Pancreas (tissue), 10 donors: Measurements from ENCODE around the gene PMM2. TPM values are rescaled to one million over a fixed set of nuclear protein-coding genes. Genes with fewer than 3 reads are reported as not detected.

Experiments
- ATAC-seq, 4 donors: fragments of 200-7000 bp; cut with Tn5 transposase; one replicate each; pipeline versions ENCODE4 v1.8.0 to v1.9.1; 2020; ENCODE audit warnings: mild to moderate bottlenecking in 4 of 4, moderate library complexity in 4 of 4
- DNase-seq, 6 donors: peaks; one replicate each; pipeline ENCODE4 v3.0.0-alpha.2; 2020
- FAIRE-seq: peaks from 2 replicates; lab custom pipeline; 2012; peaks lifted over from hg19 to GRCh38; lab: Jason Lieb, UNC
- H3K27ac ChIP-seq, 4 donors: fragments of 200-600 bp; sonication (generic); 1 replicate in 3 of 4; 2 replicates in 1 of 4; pipeline versions ENCODE4 v1.5.0 to v1.8.0; 2020
- H3K27me3 ChIP-seq, 4 donors: fragments of 200-600 bp; one replicate each; pipeline ENCODE4 v1.8.0; 2021
- H3K36me3 ChIP-seq, 3 donors: fragments of 200-600 bp; sonication (generic) in 1 of 3; one replicate each; pipeline versions ENCODE4 v1.5.0 to v1.8.0; 2020 to 2021
- H3K4me1 ChIP-seq, 3 donors: fragments of 200-600 bp; one replicate each; pipeline ENCODE4 v1.8.0; 2021
- H3K4me3 ChIP-seq, 4 donors: fragments of 200-600 bp; sonication (generic) in 2 of 4; one replicate each; pipeline versions ENCODE4 v1.5.0 to v1.8.0; 2020 to 2021
- H3K9me3 ChIP-seq, 4 donors: fragments of 200-600 bp; one replicate each; pipeline ENCODE4 v1.8.0; 2021
- CTCF ChIP-seq, 4 donors: fragments of 200-600 bp; sonication (generic) in 3 of 4; IDR thresholded peaks; one replicate each; pipeline versions ENCODE4 v1.5.0 to v1.8.0; 2021; ENCODE audit warnings: antibody characterized with exemption in 4 of 4
- WGBS, 2 donors: extraction: QIAGEN DNeasy Blood & Tissue Kit; methylation state at CpG; one replicate each; pipeline ENCODE4 v1.1.7; 2013; 5-methylcytosine and 5-hydroxymethylcytosine counted together
- intact Hi-C, 3 donors: fragments of 100-400 bp; cut with DNase I; formaldehyde crosslinking; loops; one replicate each; pipeline versions ENCODE4 v1.11.1 to v1.14.2; 2022
- polyA plus RNA-seq, 2 donors: library from polyadenylated mRNA; stranded (reverse); fragments of 200-250 nt; gene quantifications; one replicate each; pipeline ENCODE4 v1.2.3, GENCODE V29; 2013
- total RNA-seq, 6 donors: library from RNA; stranded (reverse); fragmentation: NEBNext Ultra II Directional in 4 of 6; extraction: Animal tissue kit (Norgen Biotek cat#: 25700) in 4 of 6; gene quantifications; one replicate each; pipeline versions ENCODE4 v1.2.1 to v1.2.4, GENCODE V29; 2021 to 2023
- donor health status: healthy with polysubstance abuse.
- donor health status: DM: no; HTN: no; CAD: no; lungs with moderate emphysema.
- donor health status: DM: no; HTN: no; CAD: no.
- donor health status: control.
- donor health status: control.
- donor health status: Bipolar disorder and iron deficiency.
- donor health status: DM: yes; HTN: yes; CAD: no.
- donor health status: DM: no; HTN: no; CAD: no.
- donor health status: DM: no; HTN: no; CAD: no.
- donor health status: DM: yes; HTN: yes; CAD: no.

The PMM2 gene
- total and polyA plus RNA-seq, 8 donors = 19.2 to 40.3 (median 28.7) TPM

- H3K27ac ChIP-seq = no peak overlapping the region
- no peak for TF ChIP-seq CTCF (IDR thresholded peaks at IDR 0.05)
- H3K36me3 ChIP-seq = peaks cover 0 to 22% (median 9%) of the 10 kb centered on the region in 3 donors
- DNase-seq (no peak), ATAC-seq (no peak), FAIRE-seq (no peak)
- intact Hi-C loops = no loop called here
- H3K4me3 ChIP-seq = no peak overlapping the region
- no peaks in the 10 kb centered on the region for H3K27me3 ChIP-seq
- no peaks in the 10 kb centered on the region for H3K4me1 ChIP-seq
- no peaks in the 10 kb centered on the region for H3K9me3 ChIP-seq
- 79 to 90% methylated on average over 7 of the region's 7 CpGs for WGBS, 2 donors
Observed at GRCh38 chr16:8845699-8846298, 48.2 kb downstream of the PMM2 start.

- Histone ChIP-seq H3K4me3 (no peak overlapping the region), H3K27ac (no peak overlapping the region), H3K4me1 (no peaks in the 10 kb centered on the region), H3K9me3 (no peaks in the 10 kb centered on the region), H3K36me3 (peaks cover 0 to 22% (median 9%) of the 10 kb centered on the region in 3 donors), H3K27me3 (no peaks in the 10 kb centered on the region)
- ATAC-seq (peak in 1 of 4 donors; percentile 11), DNase-seq (no peak), FAIRE-seq (no peak)
- no peak for TF ChIP-seq CTCF (IDR thresholded peaks at IDR 0.05)
- intact Hi-C loops = no loop called here
- WGBS, 2 donors = 90 to 91% methylated on average over 10 of the region's 10 CpGs
Observed at GRCh38 chr16:8846401-8846932, 48.8 kb downstream of the PMM2 start.

GRCh38 chr16:8847145-8847544 is 49.5 kb downstream of the PMM2 start:
- Histone ChIP-seq H3K4me3 (no peak overlapping the region), H3K4me1 (no peaks in the 10 kb centered on the region), H3K9me3 (no peaks in the 10 kb centered on the region), H3K27ac (no peak overlapping the region), H3K36me3 (peaks cover 0 to 22% (median 9%) of the 10 kb centered on the region in 3 donors), H3K27me3 (no peaks in the 10 kb centered on the region)
- intact Hi-C loops = no loop called here
- peak in 1 of 4 donors; percentile 14 for ATAC-seq
- no peak for FAIRE-seq
- 80% methylated on average over 13 of the region's 13 CpGs for WGBS, 2 donors
- DNase-seq = peak in 1 of 6 donors; percentile 17
- TF ChIP-seq CTCF (IDR thresholded peaks at IDR 0.05) = no peak

GRCh38 chr16:8847623-8848022 is 50.0 kb downstream of the PMM2 start:
- no peak overlapping the region for H3K27ac ChIP-seq
- DNase-seq = peak in 2 of 6 donors; percentile 17 to 55
- H3K9me3 ChIP-seq = no peaks in the 10 kb centered on the region
- TF ChIP-seq CTCF (IDR thresholded peaks at IDR 0.05) = no peak
- H3K27me3 ChIP-seq = no peaks in the 10 kb centered on the region
- WGBS, 2 donors = 90% methylated on average over 15 of the region's 15 CpGs
- intact Hi-C loops = no loop called here
- H3K4me1 ChIP-seq = no peaks in the 10 kb centered on the region
- peaks cover 0 to 22% (median 9%) of the 10 kb centered on the region in 3 donors for H3K36me3 ChIP-seq
- ATAC-seq = no peak
- FAIRE-seq = no peak
- no peak overlapping the region for H3K4me3 ChIP-seq
